CD4-positive, alpha-beta T cell treated with Interleukin-15 for 4 hours (primary cell): ENCODE data around the gene ATCAY.
"Not testable (repeated sequence)": the region's sequence is repeated elsewhere in the genome, so short reads cannot be mapped to it uniquely, and the experiment has no call there.

Experiments used
- DNase-seq: peaks from one replicate; pipeline ENCODE4 v3.0.0-alpha.2; 2020; ENCODE audit warnings: low spot score

ATCAY gene

GRCh38 chr19:3902317-3902973 lies 22.0 kb downstream of the ATCAY start:
- no peak for DNase-seq

GRCh38 chr19:3904233-3904632 lies 23.7 kb downstream of the ATCAY start:
- no peak for DNase-seq

DNA sequence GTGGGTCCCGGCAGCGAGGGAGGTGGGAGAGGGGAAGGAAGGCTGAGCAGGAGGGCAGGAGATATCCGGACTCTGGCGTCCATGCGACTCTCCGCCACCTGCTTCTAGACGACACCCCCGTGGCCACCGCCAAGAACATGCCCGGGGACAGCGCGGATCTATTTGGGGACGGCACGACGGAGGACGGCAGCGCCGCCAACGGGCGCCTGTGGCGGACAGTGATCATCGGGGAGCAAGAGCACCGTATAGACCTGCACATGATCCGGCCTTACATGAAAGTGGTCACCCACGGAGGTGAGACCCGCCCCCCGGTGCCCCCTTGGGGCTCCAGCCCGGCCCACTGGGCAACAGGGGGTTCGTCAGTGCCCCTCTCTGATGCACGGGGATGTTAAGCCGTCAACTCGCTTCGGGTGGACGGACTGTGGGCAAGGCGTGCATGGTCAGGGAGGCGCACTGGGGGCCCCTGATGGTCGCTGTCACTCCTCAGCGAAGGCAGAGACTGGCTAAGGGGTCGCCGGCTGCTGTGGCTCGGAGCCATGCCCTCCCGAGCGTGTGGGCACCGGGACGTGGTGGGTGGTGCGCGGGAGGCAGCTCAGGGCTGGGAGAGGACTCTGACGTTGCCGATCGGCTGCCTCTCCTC lies 27.3 kb downstream of the ATCAY start:
- no peak for DNase-seq

- no peak for DNase-seq
Observed at GRCh38 chr19:3908266-3909054, 28.0 kb downstream of the ATCAY start.

DNA sequence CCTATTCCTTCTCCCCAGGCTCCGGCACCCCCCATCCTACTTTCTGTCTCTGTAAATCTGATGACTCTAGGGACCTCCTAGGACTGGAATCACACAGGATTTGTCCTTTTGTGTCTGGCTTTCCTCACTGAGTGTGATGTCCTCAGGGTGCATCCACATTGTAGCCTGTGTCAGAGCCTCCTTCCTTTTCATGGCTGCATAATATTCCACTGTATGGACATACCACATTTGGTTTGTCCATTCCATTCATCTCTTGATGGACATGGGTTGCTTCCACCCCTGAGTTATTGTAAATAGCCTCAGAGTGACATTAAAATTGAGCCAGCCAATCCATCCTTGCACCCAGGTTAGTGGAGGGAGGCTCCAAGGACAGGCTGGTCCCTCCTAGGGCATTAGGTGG lies 29.6 kb downstream of the ATCAY start:
- DNase-seq: no peak

DNA sequence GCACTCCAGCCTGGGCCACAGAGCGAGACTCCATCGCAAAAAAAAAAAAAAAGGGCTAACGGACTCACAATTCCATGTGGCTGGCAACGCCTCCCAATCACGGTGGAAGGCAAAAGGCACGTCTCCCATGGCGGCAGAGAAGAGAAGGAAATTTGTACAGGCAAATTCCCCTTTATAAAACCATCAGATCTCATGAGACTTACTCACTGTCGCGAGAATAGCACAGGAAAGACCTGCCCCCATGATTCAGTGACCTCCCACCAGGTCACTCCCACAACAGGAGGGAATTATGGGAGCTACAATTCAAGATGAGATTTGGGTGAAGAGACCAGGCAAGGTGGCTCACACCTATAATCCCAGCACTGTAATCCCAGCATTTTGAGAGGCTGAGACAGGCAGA lies 33.7 kb downstream of the ATCAY start:
- no peak for DNase-seq

DNA sequence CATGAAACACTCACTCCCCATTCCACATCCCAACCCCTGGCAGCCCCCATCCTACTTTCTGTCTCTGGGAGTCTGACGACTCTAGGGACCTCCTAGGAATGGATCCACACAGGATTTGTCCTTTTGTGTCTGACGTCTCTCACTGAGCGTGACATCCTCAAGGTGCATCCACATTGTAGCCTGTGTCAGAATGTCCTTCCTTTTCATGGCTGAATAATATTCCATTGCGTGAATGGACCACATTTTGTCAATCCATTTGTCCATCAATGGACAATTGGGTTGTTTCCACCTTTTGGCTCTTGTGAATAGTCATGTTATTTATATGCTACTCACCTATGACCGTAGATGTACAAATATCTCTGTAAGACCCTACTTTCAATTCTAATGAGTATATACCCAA lies 35.5 kb downstream of the ATCAY start:
- no peak for DNase-seq

GRCh38 chr19:3919793-3920192 lies 39.3 kb downstream of the ATCAY start:
- DNase-seq: no peak

DNA sequence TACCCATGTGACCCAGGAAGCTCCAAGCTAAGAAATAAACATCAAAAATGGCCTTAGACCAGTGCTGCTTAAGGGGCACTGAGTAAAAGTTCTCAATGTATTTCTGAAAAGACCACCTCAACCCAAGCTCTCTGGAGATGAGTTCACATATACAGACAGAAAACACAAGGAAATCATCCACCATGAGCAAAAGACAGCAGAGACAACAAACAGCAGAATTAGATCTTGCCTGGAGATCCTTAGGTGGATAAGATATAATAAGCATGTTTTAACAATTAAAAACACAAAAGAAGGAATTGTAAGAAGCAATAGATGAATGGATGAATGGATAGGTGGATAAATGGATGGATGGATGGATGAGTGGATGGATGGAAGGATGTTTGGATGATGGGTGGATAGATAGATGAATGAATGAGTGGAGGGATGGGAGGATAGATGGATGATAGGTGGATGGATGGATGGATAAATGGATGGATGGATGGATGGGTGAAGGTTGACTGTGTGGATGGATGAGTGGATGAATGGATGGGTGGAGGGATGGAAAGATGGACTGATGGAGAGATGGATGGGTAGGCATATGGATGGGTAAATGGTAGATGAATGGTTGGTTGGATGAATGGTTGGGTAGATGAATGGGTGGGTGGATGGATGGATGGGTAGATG lies 42.7 kb downstream of the ATCAY start:
- DNase-seq: no peak

GRCh38 chr19:3923912-3924311 lies 43.4 kb downstream of the ATCAY start:
- DNase-seq: no peak

DNA sequence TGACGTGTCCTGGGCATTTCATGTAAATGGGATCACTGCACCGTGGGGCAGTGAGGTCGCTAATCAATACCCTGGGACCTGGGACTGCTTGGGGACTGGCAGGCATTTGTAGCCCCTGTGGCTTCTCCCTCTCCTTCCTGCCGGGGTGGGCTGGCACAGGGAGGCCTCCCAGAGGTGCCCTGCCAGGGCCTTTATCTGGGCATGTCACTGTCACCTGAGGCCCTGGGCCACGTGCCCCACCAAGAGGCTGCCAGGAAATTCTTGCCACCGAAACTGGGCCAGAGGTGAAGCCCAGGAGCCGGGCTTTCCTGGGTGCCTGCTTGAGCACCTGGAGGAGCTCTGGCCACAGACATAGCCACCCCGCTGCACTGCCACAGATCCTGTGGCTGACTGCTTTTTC lies 50.6 kb downstream of the ATCAY start:
- no peak for DNase-seq

DNA sequence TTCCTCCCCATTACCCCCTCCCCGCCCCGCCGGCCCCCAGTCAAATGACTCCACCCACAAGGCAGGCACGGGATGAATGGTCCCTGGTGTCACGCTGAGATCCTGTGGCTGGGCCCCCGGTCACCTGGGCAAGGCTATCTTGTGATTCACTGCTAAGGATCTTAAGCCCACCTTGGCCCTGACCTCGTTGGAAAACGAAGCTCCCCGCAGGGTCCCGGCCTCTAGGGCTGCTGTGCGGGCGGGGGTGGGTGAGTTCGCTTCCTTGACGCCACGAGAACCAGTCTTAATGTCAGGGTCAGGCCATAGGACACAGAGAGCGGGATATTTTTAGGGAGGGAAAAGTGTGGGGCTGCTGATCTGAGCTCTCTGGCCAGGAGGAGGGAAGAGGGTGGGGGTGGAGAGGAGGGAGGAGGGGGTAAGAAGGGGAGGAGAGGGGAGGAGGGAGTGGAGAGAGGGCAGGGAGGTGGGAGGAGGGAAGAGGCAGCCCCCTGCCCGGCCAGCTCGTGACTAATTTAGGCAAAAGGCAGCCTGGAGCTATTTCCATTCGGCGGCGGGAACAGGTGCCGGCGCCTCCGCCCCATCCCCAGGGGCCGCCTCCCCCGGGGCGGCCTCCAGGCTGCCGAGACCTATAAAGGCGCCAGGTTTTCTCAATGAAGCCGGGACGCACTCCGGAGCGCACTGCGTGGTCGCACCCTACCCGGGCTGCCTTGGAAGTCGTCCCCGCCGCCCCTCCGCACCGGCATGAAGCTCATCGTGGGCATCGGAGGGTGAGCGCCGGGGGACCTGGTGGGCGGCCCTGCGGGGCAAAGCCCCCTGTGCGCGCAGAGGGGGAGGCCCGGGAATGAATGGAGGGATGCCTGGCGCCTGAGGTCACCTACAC lies 52.7 kb downstream of the ATCAY start, which contains the start of gene NMRK2:
Gene NMRK2, plus strand, starts transcription at position 139 of the 880 bp plus-strand sequence. Its CDS starts 603 bp downstream, at position 742.
- DNase-seq: no peak

DNA sequence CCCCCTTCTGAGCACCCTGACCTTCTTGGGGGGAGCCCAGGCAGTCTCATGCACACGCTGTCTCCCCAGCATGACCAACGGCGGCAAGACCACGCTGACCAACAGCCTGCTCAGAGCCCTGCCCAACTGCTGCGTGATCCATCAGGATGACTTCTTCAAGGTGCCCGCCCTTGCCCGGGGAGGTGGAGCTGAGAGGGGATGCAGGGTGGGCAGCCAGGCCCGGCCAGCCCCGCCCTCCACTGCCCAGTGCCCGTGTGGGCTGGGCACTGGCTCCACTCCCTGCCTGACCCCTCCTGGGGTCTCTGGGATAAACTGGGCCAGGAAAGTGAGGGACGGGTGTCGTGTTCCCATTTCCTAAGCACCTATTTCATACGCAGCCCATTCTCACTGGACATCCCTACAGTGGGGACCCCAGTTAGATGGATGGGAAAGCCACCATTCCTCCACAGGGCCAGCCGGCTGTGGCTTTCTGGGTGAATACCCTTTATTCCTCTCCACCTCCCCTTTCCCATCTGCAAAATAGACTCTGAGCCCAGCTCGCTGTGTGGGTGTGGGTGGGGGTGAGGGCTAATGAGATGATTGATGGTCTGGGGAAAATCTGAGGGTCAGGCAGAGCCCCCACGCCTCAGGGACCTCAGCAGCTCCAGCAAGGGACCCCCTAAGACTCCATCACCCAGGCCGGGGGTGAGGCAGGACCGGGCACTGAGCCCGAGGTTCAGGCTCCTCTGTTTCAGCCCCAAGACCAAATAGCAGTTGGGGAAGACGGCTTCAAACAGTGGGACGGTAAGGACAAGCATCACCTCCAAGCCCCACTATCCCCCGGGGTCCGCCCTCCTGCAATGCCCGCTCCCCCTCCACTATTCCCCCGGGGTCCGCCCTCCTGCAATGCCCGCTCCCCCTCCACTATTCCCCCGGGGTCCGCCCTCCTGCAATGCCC lies 56.3 kb downstream of the ATCAY start:
- no peak for DNase-seq

DNA sequence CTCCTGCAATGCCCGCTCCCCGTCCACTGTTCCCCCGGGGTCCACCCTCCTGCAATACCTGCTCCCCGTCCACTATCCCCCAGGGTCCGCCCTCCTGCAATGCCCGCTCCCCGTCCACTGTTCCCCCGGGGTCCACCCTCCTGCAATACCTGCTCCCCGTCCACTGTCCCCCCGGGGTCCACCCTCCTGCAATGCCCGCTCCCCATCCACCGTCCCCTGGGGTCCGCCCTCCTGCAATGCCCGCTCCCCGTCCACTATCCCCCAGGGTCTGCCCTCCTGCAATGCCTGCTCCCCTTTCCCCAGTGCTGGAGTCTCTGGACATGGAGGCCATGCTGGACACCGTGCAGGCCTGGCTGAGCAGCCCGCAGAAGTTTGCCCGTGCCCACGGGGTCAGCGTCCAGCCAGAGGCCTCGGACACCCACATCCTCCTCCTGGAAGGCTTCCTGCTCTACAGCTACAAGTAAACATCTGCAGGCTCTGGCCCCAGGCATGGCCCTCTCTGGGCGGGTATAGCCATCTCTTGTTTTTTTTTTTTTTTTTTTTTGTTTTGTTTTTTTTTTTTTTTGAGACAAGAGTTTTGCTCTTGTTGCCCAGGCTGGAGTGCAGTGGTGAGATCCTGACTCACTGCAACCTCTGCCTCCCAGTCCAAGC lies 57.9 kb downstream of the ATCAY start:
- DNase-seq: not testable (repeated sequence)

DNA sequence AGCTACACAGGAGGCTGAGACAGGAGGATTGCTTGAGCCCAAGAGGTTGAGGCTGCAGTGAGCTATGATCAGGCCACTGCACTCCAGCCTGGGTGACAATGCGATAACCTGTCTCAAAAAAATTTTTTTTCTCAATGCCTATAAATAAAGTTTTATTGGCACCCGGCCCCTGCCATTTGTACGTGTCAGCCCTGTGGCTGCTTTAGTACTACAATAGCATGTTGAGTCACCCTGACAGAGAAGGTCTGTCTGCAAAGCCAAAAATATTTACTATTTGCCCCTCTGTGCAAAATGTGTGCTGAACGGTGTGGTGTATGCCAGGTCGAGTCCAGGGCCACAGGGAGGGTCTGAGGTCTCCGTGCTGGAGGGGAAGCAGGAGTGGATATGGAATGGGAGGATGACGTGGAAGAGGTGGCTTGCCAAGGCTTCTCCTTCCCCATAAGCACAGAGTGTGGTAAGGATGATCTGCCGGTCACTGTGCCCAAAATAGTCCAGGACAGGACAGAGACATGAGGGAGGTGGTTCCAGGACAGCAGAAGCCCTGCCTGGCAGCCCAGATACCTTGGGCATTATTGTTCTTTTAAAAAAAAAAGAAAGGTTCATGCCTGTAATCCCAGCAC lies 62.4 kb downstream of the ATCAY start:
- no peak for DNase-seq

- no peak for DNase-seq
Observed at GRCh38 chr19:3944018-3944721, 63.7 kb downstream of the ATCAY start.

DNA sequence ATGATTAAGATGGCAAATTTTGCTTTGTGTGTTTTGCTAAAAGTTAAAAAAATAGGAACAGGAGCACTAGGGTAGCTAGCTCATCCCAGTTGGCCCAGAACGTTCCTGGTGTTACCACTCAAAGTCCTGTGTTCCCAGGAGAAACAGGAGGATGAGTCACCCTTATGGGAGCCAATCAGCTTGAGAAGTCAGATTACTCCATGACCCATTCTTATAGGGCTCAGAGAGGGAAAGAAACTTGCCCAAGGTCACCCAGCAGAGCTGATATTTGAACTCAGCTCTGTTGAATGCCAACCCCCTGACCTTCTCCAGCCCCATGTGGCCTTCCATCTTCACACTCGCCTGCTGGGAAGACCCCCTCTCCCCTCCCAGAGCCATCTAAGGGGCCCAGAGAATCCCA lies 65.4 kb downstream of the ATCAY start:
- DNase-seq: no peak

DNA sequence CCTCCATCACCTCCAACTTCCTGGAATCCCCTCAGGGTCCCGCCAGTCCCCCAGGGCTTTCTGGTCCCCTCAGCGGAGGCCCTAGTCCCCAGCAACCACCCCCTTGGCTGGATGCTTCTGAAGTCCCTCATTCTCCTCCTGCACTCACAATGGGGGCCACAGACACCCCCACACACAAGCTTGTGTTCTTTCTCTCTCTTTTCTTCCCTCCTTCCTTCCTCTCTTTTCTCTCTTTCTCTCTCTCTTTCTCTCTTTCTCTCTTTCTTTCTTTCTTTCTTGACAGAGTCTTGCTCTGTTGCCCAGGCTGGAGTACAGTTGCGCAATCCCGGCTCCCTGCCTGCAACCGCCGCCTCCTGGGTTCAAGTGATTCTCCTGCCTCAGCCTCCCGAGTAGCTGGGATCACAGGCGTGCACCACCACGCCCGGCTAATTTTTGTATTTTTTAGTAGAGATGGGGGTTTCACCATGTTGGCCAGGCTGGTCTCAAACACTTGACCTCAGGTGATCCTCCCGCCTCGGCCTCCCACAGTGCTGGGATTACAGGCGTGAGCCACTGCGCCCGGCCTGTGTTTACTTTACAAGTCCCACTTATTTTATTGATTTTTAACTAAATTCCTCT lies 66.9 kb downstream of the ATCAY start:
- DNase-seq: not testable (repeated sequence)
